ENCODE data around the gene PPM1L.
"Not testable (repeated sequence)": the region's sequence is repeated elsewhere in the genome, so short reads cannot be mapped to it uniquely, and the experiment has no call there.

Gene PPM1L

GRCh38 chr3:160941885-160942494 lies 186.0 kb downstream of the PPM1L start:
- DNase-seq: no peak

- DNase-seq: no peak
Measured at GRCh38 chr3:160943996-160944395, 188.0 kb downstream of the PPM1L start.

GRCh38 chr3:160945336-160945735 lies 189.3 kb downstream of the PPM1L start:
- DNase-seq: no peak

DNA sequence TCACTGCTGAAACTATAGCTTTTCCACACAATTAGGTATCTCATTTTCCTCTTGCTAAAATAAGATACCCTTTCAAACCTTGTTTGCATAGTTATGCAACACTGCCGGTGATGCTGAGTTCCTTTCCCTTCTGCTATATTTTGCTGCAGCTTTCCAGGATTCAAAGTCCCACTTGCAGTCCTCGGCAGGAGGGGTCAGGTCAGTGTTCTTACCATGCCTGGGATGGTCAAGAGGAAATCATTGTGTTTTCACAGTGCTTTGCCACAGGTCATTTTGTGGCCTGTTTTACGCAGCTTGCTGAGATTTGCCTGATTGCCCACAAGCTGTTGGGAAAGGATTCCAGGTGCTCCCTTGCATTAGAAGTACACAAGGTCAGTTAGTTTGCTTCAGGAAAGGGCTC lies 192.2 kb downstream of the PPM1L start:
- DNase-seq: no peak

DNA sequence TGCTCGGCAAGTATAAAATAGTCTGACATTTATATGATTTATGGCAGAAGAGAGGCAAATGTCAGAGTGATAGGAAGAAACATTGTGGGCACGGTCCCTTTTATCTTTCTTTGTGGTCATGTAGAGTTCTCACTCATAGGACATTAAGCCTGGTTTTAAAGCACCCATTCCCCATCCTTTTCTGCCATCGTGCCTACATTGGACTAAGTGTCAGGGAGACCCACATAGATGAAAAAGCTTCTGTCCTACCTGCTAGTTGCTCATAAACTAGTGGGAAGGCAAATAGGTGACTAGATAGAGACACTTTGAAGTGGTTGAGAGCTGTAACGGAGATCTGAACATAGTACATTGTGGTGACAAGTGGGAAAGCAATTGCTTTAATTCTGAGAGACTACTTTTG lies 193.4 kb downstream of the PPM1L start:
- no peak for DNase-seq

DNA sequence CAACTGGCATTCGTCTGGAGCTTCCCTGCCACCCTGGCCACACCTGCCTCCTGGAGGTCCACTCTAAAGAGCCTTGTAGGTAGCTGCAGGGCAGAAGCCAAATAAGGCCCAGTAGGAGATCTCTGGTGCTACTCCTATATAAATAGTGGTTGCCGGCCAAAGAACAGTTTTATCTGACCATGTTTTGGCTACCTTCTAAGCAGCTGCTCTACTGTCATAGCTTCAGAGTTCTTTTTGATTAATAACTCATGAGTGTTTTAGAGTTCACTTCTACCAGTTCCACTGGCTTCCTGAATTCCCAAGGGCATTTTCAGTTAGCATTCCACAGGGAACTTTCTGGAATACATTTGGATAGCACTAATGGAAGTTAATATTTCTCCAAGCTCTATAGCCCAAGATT lies 194.5 kb downstream of the PPM1L start:
- peak in 1 of 2 experiments; percentile 59 for DNase-seq

DNA sequence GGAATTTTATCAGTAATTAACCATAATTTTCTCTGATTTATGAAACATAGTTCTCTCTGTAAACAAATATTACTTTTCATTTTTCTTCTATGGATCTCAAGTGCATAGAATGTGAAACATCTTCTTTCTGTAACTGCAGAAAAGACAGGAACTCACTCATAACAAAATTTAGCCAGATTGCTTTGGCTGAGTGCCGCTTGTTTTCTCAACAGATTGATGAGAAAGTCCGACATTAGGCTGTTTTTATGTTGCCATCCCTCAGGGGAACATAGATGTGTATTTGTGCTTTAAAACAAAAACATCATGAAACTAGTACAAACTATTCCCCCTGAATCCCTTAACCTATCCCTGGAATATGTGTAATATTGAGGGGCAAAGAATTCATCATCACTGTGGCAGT lies 194.9 kb downstream of the PPM1L start:
- no peak for DNase-seq

DNA sequence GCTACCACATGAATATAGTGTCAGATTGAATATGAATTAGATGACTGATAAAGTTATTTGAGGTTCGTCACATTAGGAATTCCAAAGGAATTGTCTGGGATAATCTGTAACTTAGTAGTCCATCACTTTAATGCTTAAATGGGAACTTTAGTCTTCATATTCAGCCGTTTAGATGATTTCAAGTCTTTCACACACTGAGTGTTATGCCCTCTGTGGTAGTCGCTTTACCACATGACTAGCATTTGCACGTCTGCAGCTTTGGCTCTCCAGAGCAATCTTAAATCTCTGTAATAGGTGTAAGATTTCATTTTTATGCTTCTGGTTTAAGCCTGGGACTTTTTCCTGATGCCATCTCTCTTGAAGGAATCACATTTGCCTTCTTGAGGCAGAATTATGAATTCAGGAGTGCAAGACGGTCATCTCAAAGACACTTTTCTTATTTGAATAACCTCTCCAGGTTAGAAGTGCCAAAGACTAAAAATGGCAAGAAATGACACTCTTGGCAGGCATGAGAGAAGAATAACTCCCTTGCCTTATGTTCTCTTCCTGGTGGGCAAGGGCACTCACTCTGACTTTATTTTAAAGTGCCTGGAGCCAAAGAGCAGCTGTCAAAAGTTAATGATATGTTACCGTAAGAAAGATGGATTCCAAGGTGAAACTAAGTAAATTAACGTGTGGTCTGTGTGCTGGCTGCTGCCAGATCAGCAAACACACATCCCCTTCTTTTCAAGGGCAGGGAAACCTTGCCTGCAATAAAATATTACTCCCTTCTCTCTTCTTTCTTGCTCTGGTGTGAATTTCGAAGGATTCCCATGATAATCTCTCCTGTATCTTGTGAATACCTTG lies 195.8 kb downstream of the PPM1L start:
- peak in 1 of 2 experiments; percentile 62 for DNase-seq

DNA sequence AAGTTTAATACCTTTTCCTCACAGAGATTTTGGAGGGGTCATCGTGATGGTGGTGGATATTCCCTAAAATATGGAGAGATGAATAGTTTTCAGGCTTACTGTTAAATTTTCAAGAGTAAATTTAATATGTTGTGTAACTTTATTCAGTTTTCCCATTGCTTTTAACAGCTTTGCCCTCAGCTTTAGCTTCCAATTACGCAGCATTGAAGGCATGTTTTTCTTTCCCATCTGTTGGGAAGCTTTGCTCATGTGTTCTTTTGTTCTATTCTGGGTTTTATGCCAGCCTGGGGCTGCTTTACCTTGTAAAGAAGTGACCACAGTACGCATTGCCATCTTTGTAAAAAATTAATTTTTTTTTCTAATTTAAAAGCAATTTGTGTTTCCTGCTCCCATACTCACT lies 197.7 kb downstream of the PPM1L start:
- DNase-seq: peak; percentile 17 to 67

DNA sequence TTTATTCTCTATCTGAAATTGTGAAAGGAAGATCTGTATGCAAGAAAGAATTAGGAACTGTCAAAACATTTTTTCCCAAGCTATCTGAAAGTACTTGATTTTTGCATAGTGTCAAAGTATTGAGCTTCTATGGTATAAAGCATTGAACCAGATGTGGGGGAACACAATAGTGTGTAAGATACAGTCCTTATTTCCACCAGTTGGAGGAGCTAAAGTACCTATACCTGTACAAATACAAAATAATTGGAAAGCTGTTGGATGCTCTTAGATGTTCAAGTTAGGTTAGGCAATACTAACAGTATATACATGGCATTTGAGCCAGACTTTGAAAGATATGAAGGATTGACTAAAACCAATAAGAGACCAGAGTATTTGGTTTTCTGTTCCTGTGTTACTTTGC lies 200.8 kb downstream of the PPM1L start:
- peak in 1 of 2 experiments; percentile 16 for DNase-seq

GRCh38 chr3:160960568-160960967 lies 204.5 kb downstream of the PPM1L start:
- DNase-seq: no peak

DNA sequence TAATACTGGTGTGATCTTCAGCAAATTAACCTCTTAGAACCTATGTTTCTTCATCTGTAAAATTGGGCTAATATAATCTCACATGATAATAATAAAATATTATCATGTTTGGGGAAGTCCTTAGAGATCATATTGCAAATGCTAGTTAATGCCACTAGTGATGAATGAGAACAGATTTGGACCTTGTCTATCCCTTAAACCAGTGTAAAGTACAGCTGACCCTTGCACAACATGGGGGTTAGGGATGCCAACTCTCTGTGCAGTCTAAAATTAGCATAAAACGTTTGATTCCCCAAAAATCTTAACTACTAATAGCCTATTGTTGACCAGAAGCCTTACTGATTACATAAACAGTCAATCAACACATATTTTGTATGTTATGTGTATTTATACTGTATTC lies 207.9 kb downstream of the PPM1L start:
- DNase-seq: no peak

GRCh38 chr3:160968761-160969160 lies 212.7 kb downstream of the PPM1L start:
- peak in 1 of 2 experiments; percentile 71 for DNase-seq

DNA sequence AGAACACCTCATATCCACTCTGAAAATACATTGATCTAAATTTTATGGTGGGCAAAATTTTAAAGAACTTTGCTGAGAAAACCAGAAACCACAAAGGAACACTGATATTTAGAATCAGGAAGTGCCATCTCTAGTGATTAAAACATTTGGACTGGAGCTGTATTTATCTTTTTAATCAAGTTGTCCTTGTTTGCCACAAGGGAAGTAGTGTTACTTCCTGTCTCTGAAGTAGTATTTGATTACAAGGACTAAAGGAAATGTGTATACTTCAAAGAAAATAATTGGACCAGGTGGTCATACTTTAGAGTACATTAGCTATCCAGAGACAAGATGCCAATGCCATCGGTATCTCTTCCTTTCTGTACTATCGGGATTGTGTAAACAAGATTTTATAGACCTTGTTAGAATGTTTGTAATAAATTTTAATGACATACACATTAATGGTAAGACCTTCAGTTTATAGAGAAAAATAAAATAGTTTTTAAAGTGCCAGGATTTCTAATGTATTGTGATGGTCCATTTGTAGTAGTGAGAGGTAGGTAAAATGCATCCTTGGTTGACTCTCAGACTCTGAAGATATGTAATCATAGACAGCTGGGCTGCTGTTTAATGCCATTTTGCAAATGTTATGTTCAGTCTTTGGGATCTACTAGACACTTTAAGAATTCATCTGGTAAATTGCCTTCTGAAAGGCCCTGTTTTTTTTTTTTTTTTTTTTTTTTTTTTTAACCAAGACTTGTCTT lies 217.2 kb downstream of the PPM1L start:
- DNase-seq: no peak

DNA sequence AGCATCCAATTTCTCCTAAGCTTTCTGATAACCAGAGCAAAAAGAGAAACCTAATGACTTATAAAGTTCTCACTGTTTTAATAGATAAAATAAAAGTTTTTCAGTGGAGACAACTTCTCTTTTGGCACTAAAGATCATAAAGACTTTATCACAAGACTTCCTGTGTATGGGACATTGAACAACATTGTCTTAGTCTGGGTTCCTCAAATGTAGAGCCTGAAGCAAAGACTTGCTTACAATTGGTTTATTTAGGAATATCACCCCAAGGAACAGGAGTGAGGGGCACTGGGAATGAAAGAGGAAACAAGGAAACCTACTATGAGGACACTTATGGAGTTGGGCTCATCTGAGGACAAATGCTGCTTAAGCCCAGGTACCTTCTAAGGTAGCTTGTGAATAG lies 221.7 kb downstream of the PPM1L start:
- DNase-seq: no peak

GRCh38 chr3:160980740-160981139 lies 224.7 kb downstream of the PPM1L start:
- DNase-seq: no peak

DNA sequence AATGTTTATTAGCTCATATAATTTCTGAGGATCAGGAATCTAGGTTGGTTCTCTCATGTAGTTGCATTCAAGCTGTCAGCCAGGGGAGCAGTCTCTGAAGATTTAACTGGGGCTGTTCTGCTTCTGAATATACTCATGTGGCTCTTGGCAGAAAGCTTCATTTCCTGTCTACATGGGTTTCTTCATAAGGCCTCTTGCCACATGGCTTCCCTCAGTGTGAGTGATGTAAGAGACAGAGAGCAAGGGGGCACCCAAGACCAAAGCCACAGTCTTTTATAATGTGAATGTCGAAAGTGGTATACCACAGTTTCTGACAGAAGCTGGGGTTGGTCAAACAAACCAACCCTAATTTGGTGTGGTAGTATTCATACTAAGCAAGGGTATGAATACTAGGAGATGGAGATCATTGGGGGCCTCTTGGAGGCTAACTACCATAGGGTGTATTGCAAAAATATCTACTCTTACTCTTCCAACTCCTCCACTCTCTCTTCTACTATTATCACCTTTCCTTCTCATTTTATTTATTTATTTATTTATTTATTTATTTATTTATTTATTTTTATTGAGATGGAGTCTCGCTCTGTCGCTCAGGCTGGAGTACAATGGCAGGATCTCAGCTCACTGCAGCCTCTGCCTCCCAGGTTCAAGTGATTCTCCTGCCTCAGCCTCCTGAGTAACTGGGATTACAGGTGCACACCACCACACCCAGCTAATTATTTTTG lies 225.3 kb downstream of the PPM1L start:
- no peak for DNase-seq

DNA sequence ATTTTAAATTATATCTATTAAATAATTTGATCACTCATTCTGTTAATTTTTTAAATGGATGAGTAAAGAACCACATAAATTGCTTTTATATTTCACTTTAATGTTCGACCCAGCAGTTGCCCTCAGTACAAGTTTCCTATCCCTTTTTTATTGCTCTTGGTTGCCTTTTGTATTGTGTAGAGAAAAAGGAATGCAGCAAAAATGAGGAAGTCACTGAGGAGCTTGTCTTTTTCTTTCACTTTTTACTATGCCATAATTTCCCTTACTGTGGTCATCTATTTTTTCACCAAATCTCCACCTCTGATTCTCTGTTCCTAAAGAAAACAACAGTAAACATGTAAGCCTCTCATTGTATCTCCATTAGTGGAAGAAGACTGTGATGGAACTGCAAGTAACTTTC lies 226.5 kb downstream of the PPM1L start:
- DNase-seq: no peak

DNA sequence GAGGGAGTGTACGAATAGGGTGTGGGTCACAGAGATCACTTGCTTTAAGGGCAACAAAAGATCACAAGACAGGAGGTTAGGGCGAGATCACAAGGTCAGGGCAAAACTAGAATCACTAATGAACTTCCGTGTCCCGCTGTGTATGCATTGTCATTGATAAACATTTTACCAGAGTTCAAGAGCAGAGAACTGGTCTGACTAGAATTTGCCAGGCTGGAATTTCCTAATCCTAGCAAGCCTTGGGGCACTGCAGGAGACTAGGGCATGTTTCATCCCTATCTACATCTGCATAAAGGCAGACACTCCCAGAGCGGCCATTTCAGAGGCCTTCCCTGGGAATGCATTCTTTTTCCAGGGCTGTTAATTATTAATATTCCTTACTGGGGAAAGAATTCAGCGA lies 227.9 kb downstream of the PPM1L start:
- not testable (repeated sequence) for DNase-seq

GRCh38 chr3:160986069-160986468 lies 230.0 kb downstream of the PPM1L start:
- DNase-seq: peak; percentile 57 to 91

GRCh38 chr3:160987982-160988964 lies 232.2 kb downstream of the PPM1L start:
- DNase-seq: no peak

DNA sequence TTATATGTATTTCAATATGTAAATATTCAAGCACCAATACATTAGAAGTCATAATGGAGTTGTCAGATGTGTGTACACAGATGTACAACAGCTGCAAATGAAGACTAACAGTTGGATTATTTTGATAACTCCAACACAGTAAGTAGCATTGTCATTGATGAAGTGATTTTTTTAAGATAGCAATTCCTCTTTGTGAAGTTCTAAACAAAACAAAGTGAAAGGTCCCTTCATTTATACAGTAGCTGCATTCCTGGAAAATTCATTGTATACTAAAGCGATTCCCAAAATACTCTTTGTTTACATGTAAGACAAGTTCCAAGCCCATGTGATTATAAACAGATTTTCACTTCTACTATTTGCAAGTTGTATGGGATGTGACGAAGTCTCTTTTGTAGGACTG lies 234.4 kb downstream of the PPM1L start:
- no peak for DNase-seq
